Stimulated activated CD4-positive, alpha-beta T cell treated with anti-CD3 and anti-CD28 coated beads, Interleukin-4, amount 100 ng/mL, for 24 hours (primary cell): Measurements from ENCODE around the gene CASP14.
A peak's percentile ranks its signal among the peaks of the same experiment; 100 is the strongest.
"Not testable (repeated sequence)": the region's sequence is repeated elsewhere in the genome, so short reads cannot be mapped to it uniquely, and the experiment has no call there.

Experiments
- DNase-seq: peaks from one replicate; pipeline ENCODE4 v3.0.0-alpha.2; 2020

CASP14 gene

GRCh38 chr19:15072930-15073647 is 23.8 kb downstream of the CASP14 start:
- DNase-seq, result no peak

DNA sequence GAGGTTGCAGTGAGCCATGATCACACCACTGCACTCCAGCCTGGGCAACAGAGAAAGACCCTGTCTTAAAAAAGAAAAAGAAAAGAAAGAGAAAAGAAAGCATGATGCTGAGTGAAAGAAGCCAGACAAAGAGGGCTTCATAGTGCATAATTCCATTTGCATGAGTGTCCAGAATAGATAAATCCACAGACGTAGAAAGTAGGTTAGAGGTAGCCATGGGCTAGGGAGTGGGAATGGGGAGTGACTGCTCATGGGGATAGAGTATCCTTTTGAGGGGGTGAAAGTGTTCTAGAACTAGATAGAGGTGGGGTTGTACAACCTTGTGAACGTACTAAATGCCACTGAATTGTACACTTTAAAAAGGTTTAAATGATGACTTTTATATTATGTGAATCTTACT is 25.1 kb downstream of the CASP14 start:
- no peak for DNase-seq

DNA sequence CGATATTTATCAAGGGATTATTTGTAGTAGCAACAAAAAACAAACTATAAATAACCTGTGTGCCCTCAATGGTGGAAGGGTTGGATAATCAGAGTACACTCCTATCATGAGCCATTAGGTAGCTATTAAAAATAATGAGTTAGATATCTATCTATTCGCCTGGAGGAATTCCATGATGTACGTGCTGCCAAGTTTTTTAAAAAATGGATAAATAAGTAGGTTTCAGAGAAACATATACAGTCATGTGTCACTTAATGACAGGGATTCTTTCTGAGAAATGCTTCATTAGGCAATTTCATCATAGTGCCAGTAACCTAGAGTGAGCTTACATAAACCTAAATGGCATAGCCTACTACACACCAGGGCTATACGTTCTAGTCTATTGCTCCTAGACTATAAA is 26.5 kb downstream of the CASP14 start:
- no peak for DNase-seq

- DNase-seq, result not testable (repeated sequence)
Observed at GRCh38 chr19:15080002-15080401, 30.7 kb downstream of the CASP14 start.

DNA sequence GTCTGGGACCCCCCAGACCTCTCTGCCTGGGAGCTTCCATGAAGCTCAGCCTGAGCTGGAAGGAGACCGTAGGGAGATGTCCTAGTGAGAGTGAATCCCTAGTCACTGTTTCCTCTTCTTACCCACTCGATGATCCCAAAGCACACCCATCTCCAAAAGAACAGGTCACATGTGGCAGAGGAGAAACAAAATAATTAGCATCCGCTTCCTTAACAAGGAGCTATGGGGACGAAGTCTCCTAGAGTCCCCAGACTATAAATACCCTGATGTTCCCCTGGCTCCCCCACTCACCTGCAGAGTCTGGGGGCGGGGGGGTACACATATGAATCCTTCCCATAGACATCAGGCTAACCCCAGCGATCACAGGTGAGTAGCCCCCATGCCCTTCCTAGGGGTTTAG is 32.6 kb downstream of the CASP14 start, which contains the start of gene OR1I1:
Gene OR1I1, plus strand, starts transcription at position 301 of the 400 bp plus-strand sequence. CDS start 4,855 bp downstream, outside the sequence.
- DNase-seq, result no peak

DNA sequence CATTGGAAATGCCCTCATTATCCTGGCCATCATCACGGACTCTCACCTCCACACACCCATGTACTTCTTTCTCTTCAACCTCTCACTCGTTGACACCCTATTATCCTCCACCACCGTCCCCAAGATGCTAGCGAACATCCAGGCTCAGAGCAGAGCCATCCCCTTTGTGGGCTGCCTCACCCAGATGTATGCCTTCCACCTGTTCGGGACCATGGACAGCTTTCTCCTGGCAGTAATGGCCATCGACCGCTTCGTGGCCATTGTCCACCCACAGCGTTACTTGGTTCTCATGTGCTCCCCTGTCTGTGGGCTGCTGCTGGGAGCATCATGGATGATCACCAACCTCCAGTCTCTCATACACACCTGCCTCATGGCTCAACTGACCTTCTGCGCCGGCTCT is 37.9 kb downstream of the CASP14 start:
- DNase-seq, result no peak

DNA sequence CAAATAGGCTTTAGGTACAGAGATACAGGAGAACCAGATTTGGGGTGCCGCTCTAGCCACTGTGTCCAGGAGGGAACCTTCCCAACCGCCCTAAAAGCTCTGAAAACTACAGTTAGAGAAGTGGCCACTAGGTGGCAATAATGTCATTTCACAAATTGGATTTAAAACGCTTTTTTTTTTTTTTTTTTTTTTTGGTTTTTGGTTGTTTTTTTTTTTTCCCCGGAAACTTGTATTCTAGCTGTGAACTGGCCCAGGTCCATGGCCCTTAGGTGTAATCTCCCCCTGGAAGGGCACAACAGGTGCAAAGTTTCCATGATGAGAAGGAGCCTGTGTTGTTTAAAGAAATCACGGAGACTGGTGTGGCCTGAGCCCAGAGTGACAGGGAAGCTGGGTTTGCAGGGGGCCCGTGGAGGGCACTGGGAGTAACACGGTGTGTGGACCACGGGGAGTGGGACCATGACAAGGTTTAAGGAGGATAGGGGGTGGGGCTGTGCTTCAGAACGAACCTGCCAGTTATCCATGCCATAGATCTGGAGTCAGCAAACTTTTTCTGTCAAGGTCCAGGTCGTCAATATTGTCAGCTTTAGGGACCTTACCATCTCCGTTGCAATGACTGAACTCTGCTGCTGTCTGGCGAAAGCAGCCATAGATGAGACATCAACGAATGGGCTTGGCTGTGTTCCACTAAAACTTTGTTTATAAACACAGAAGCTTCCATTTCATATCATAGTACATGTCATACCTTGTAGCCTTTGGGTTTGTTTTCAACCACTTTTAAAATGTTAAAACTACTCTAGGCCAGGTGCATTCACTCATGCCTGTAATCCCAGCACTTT is 42.9 kb downstream of the CASP14 start:
- peak; percentile 65 for DNase-seq

DNA sequence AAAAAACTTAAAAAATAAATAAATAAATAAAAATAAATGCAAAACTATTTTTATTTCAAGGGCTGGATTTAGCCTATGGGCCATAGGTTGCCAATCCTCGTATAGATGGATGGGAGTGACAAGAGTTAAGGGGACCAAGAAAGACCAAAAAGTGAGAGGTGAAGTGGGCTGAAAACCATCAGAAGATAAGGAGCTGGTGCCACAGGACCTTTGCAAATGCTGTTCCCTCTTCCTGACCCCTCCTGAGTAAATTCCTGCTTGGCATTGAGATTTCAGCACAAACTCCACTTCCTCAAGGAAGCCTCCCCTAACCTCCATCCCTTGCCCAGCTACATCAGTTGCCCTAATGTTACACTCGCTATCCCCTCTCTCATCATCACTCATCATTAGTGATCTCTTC is 43.7 kb downstream of the CASP14 start:
- no peak for DNase-seq

- no peak for DNase-seq
Observed at GRCh38 chr19:15096223-15096622, 46.9 kb downstream of the CASP14 start.

GRCh38 chr19:15097980-15098379 is 48.7 kb downstream of the CASP14 start:
- DNase-seq, result not testable (repeated sequence)

GRCh38 chr19:15098460-15098859 is 49.2 kb downstream of the CASP14 start:
- no peak for DNase-seq

- no peak for DNase-seq
Observed at GRCh38 chr19:15099017-15099582, 49.8 kb downstream of the CASP14 start.

GRCh38 chr19:15101479-15102082 is 52.3 kb downstream of the CASP14 start:
- peak; percentile 62 for DNase-seq

DNA sequence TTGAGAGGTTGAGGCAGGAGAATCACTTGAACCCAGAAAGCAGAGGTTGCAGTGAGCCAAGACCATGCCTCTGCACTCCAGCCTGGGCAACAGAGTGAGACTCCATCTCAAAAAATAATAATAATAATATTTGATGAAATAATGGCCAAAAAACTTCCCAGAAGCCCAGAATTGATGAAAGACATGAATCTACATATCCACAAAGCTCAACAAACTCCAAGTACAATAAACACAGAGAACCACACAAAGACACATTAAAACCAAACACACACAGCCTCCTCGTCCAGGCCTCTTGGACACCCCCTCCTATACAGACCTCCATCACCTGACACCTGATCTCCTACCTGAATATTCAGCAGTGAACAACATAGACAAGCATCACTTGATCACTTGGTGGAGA is 54.7 kb downstream of the CASP14 start:
- no peak for DNase-seq

DNA sequence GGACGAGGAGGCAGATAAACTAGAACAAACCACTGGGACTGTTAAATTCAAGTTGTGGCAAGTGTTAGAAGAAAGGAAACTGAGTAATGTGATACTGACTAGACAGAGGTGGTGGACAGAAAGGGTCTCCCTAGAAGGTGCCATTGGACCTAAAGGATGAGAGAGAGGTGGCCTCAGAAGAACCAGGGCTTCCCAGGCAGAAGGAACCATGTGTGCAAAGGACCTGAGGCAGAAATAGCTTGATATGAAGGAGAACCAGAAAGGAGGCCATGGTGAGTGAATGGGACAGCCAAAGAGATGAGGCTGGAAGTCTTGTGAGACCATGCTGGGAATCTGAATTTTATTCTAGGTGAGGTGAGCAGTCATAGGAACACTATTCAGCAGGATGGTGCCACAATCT is 55.1 kb downstream of the CASP14 start:
- DNase-seq, result no peak

DNA sequence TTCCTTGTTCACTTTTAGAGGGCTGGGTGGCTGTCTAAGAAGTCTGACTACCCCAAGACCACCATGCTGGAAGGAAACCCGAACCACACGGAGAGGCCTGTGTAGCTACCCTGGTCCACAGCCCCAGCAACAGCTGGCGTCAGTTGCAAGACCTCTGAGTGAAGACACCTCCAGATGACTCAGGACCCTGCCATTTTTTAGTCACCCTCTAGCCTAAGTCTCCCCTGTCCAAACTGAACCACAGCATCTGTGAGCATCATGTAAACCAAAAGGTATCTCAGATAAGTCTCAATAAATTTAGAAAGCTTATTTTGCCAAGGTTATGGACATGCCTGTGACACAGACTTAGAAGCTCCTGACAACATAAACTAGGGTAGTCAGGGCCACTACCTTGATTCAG is 55.8 kb downstream of the CASP14 start:
- no peak for DNase-seq

- peak; percentile 22 for DNase-seq
Observed at GRCh38 chr19:15107061-15108010, 58.1 kb downstream of the CASP14 start, which contains the start of gene SYDE1. Gene SYDE1 (plus strand): TSS chr19:15107401. CDS start chr19:15107434, 33 bp downstream.
